IMR-90 (cell line): Measurements from ENCODE around the gene PRPF8. TPM values are rescaled to one million over a fixed set of nuclear protein-coding genes. Genes with fewer than 3 reads are reported as not detected.

Source experiments
- ATAC-seq: fragments of 200-7000 bp; cut with Tn5 transposase; 2 replicates; pipeline ENCODE4 v1.9.1; 2020; ENCODE audit warnings: low read depth, mild to moderate bottlenecking, moderate library complexity
- BruUV-seq: library from RNA; stranded (reverse); fragments of 400-500 nt; replicated peaks from 2 replicates; lab custom pipeline; 2021; lab: Mats Ljungman, UMichigan
- CTCF ChIA-PET: fragments of 300-600 bp; formaldehyde crosslinking; extraction: SDS; loops from one replicate; lab custom pipeline; 2021; ENCODE audit warnings: antibody characterized with exemption; lab: Yijun Ruan, JAX
- POLR2A ChIA-PET: fragments of 300-600 bp; sonication (Branson Sonifier 250); formaldehyde crosslinking; loops from one replicate; lab custom pipeline; 2022; ENCODE audit warnings: antibody characterized with exemption; ENCODE audit not compliant: unreplicated experiment; lab: Charles Lee
- DNase-seq: peaks from one replicate; pipeline ENCODE4 v3.0.0; 2013
- H2AFZ ChIP-seq: replicated peaks from 2 replicates; pipeline ENCODE3; 2013; ENCODE audit warnings: low read length, mild to moderate bottlenecking; ENCODE audit not compliant: poor library complexity
- H2AK5ac ChIP-seq: 2 replicates; pipeline ENCODE4 v1.6.1; 2013; ENCODE audit warnings: low read depth, low read length, inconsistent platforms
- H2AK9ac ChIP-seq: replicated peaks from 2 replicates; pipeline ENCODE3; 2013; ENCODE audit warnings: mild to moderate bottlenecking, low read depth, low read length, moderate library complexity; ENCODE audit not compliant: poor library complexity
- H2BK120ac ChIP-seq: 2 replicates; pipeline ENCODE4 v1.6.1; 2013; ENCODE audit warnings: low read depth, low read length, inconsistent platforms
- H2BK15ac ChIP-seq: 3 replicates; pipeline ENCODE4 v1.6.1; 2013; ENCODE audit warnings: low read depth, low read length, inconsistent platforms
- H2BK20ac ChIP-seq: 2 replicates; pipeline ENCODE4 v1.6.1; 2013; ENCODE audit warnings: low read depth, mild to moderate bottlenecking, inconsistent platforms, low read length, moderate library complexity
- H2BK5ac ChIP-seq: 2 replicates; pipeline ENCODE4 v1.6.1; 2013; ENCODE audit warnings: mild to moderate bottlenecking, low read depth, low read length, inconsistent platforms; ENCODE audit not compliant: poor library complexity, severe bottlenecking
- H3K14ac ChIP-seq: replicated peaks from 2 replicates; pipeline ENCODE4 v1.6.1; 2013; ENCODE audit warnings: low read depth, low read length, inconsistent platforms
- H3K18ac ChIP-seq: 2 replicates; pipeline ENCODE4 v1.6.1; 2013; ENCODE audit warnings: low read depth, low read length, control low read depth
- H3K23ac ChIP-seq: 2 replicates; pipeline ENCODE4 v1.6.1; 2013; ENCODE audit warnings: low read depth, low read length, inconsistent platforms
- H3K27ac ChIP-seq: 2 replicates; pipeline ENCODE4 v1.5.1; 2013; ENCODE audit warnings: mild to moderate bottlenecking, control low read depth, low read length; ENCODE audit not compliant: insufficient read depth
- H3K27me3 ChIP-seq: 2 replicates; pipeline ENCODE4 v1.6.1; 2013; ENCODE audit warnings: low read length; ENCODE audit not compliant: control insufficient read depth, insufficient read depth
- H3K36me3 ChIP-seq: 2 replicates; pipeline ENCODE4 v1.6.1; 2013; ENCODE audit warnings: low read length, mixed read lengths; ENCODE audit not compliant: control insufficient read depth, insufficient read depth
- H3K4ac ChIP-seq: 2 replicates; pipeline ENCODE4 v1.6.1; 2013; ENCODE audit warnings: low read depth, low read length, inconsistent platforms
- H3K4me1 ChIP-seq: 2 replicates; pipeline ENCODE4 v1.6.1; 2013; ENCODE audit warnings: low read length, mixed read lengths; ENCODE audit not compliant: control insufficient read depth, insufficient read depth
- H3K4me2 ChIP-seq: 2 replicates; pipeline ENCODE4 v1.6.1; 2013; ENCODE audit warnings: low read depth, mild to moderate bottlenecking, control low read depth, low read length, moderate library complexity
- H3K4me3 ChIP-seq: 2 replicates; pipeline ENCODE4 v1.5.1; 2013; ENCODE audit warnings: low read depth, mild to moderate bottlenecking, control low read depth, low read length, moderate library complexity; ENCODE audit not compliant: insufficient read depth
- H3K56ac ChIP-seq: 2 replicates; pipeline ENCODE4 v1.6.1; 2013; ENCODE audit warnings: low read length, inconsistent platforms; ENCODE audit not compliant: insufficient read depth; ENCODE audit errors: extremely low read depth
- H3K79me1 ChIP-seq, 2 experiments: 2 replicates each; pipeline ENCODE4 v1.6.1; 2013; ENCODE audit warnings: low read length in 2 of 2, inconsistent platforms in 1 of 2, low read depth in 1 of 2
- H3K9ac ChIP-seq: 2 replicates; pipeline ENCODE4 v1.6.1; 2013; ENCODE audit warnings: low read depth, low read length, control low read depth
- H3K9me1 ChIP-seq: 2 replicates; pipeline ENCODE4 v1.6.1; 2013; ENCODE audit warnings: low read length, inconsistent platforms; ENCODE audit not compliant: insufficient read depth
- H3K9me3 ChIP-seq: 2 replicates; pipeline ENCODE4 v1.6.1; 2013; ENCODE audit warnings: low read length; ENCODE audit not compliant: control insufficient read depth, insufficient read depth
- H4K20me1 ChIP-seq: 2 replicates; pipeline ENCODE4 v1.6.1; 2013; ENCODE audit warnings: low read length, inconsistent platforms; ENCODE audit not compliant: insufficient read depth
- H4K5ac ChIP-seq: 2 replicates; pipeline ENCODE4 v1.6.1; 2013; ENCODE audit warnings: mild to moderate bottlenecking, low read depth, low read length, control low read depth
- H4K8ac ChIP-seq, 2 experiments: 2 replicates each; pipeline ENCODE4 v1.6.1; 2013; ENCODE audit warnings: low read depth in 2 of 2, low read length in 2 of 2, control low read depth in 1 of 2, inconsistent platforms in 1 of 2
- H4K91ac ChIP-seq: 2 replicates; pipeline ENCODE4 v1.6.1; 2013; ENCODE audit warnings: low read depth, low read length, inconsistent platforms; ENCODE audit not compliant: insufficient read depth
- BHLHE40 ChIP-seq: fragments of 150-350 bp; IDR thresholded peaks from 2 replicates; pipeline ENCODE4 v1.6.1; 2016; ENCODE audit warnings: mild to moderate bottlenecking, low read depth, low read length
- CTCF ChIP-seq: conservative IDR thresholded peaks from 2 replicates; pipeline ENCODE4 v1.5.1; 2012; ENCODE audit warnings: mild to moderate bottlenecking, low read depth, low read length, improper control_type of control experiment
- ELK1 ChIP-seq: fragments of 150-350 bp; IDR thresholded peaks from 2 replicates; pipeline ENCODE4 v1.6.1; 2016; ENCODE audit warnings: low read depth, mild to moderate bottlenecking, low read length, moderate library complexity, borderline replicate concordance
- FOS ChIP-seq: fragments of 150-350 bp; IDR thresholded peaks from 2 replicates; pipeline ENCODE4 v1.6.1; 2016; ENCODE audit warnings: low read depth, low read length
- MAZ ChIP-seq: IDR thresholded peaks from 2 replicates; pipeline ENCODE4 v1.6.1; 2012; ENCODE audit warnings: low read depth, mild to moderate bottlenecking, low read length, improper control_type of control experiment, moderate library complexity, borderline replicate concordance
- MXI1 ChIP-seq: IDR thresholded peaks from 2 replicates; pipeline ENCODE4 v1.6.1; 2012; ENCODE audit warnings: low read depth, mild to moderate bottlenecking, low read length, moderate library complexity, borderline replicate concordance
- NFE2L2 ChIP-seq: fragments of 150-350 bp; IDR thresholded peaks from 2 replicates; pipeline ENCODE4 v1.6.1; 2016; ENCODE audit warnings: low read depth, mild to moderate bottlenecking, low read length
- RAD21 ChIP-seq: IDR thresholded peaks from 2 replicates; pipeline ENCODE4 v1.6.1; 2012; ENCODE audit warnings: low read length, improper control_type of control experiment
- RCOR1 ChIP-seq: IDR thresholded peaks from 2 replicates; pipeline ENCODE4 v1.6.1; 2012; ENCODE audit warnings: mild to moderate bottlenecking, low read length, improper control_type of control experiment; ENCODE audit not compliant: insufficient replicate concordance
- WGBS, 2 experiments: methylation state at CpG; one replicate each; pipeline versions ENCODE4 v1.1.5 to v1.1.7; 2013; ENCODE audit warnings: missing lambda C conversion rate in 2 of 2; ENCODE audit not compliant: insufficient read length in 1 of 2; ENCODE audit errors: extremely low coverage in 2 of 2; 5-methylcytosine and 5-hydroxymethylcytosine counted together
- dilution Hi-C: fragments of 300-500 bp; cut with HindIII; formaldehyde crosslinking; loops from one replicate; pipeline ENCODE4 v1.14.3; 2018; ENCODE audit warnings: low sequenced_read_pairs; ENCODE audit not compliant: unreplicated experiment
- in situ Hi-C: fragments of 300-500 bp; cut with MboI; formaldehyde crosslinking; loops from 3 replicates; pipeline ENCODE4 v1.14.3; 2019; ENCODE audit warnings: low sequenced_read_pairs, inconsistent platforms, mixed read lengths
- intact Hi-C: fragments of 100-400 bp; cut with micrococcal nuclease; formaldehyde crosslinking; loops from 2 replicates; pipeline ENCODE4 v1.10.0; 2022
- polyA plus RNA-seq, 3 experiments: library from polyadenylated mRNA; depleted of rRNA; stranded (reverse); fragments of >200 nt; gene quantifications; 2 replicates each; pipeline ENCODE4 v1.2.3, GENCODE V29; 2012; ENCODE audit warnings: low replicate concordance in 1 of 3
- total RNA-seq: library from RNA; depleted of rRNA; stranded (reverse); fragments of >200 nt; gene quantifications from 2 replicates; pipeline ENCODE4 v1.2.3, GENCODE V29; 2012

PRPF8 gene
- total and polyA plus RNA-seq, 2 of the 4 experiments (the other 2 are of a cell fraction) = 141 to 160 TPM

GRCh38 chr17:1731194-1731506 lies 46.5 kb upstream of the PRPF8 start:
- H4K91ac ChIP-seq = no peak overlapping the region
- no peaks in the 10 kb centered on the region for H4K20me1 ChIP-seq
- CTCF ChIA-PET = no interaction called here
- no peak overlapping the region for H3K4me3 ChIP-seq
- no peak for TF ChIP-seq MAZ
- TF ChIP-seq FOS = no peak
- TF ChIP-seq ELK1 = no peak
- no peak for TF ChIP-seq BHLHE40
- TF ChIP-seq NFE2L2 = no peak
- no peak for TF ChIP-seq CTCF
- TF ChIP-seq RCOR1 = no peak
- TF ChIP-seq RAD21 = no peak
- no peak for TF ChIP-seq MXI1
- H2AK9ac ChIP-seq = no peak overlapping the region
- H2BK20ac ChIP-seq = no peak overlapping the region
- H3K56ac ChIP-seq = no peak overlapping the region
- no peak overlapping the region for H2BK5ac ChIP-seq
- no peak overlapping the region for H2BK15ac ChIP-seq
- no peak overlapping the region for H3K9ac ChIP-seq
- H3K14ac ChIP-seq = no peak overlapping the region
- no peaks in the 10 kb centered on the region for H3K9me1 ChIP-seq
- H3K23ac ChIP-seq = no peak overlapping the region
- intact Hi-C loops (no loop called here), in situ Hi-C loops (no loop called here), dilution Hi-C loops (no loop called here)
- H3K4ac ChIP-seq = no peak overlapping the region
- no peak overlapping the region for H3K4me2 ChIP-seq
- no peak overlapping the region for H4K8ac ChIP-seq
- H3K9me3 ChIP-seq = no peaks in the 10 kb centered on the region
- no peak overlapping the region for H2AFZ ChIP-seq
- peaks cover under 1% of the 10 kb centered on the region for H3K4me1 ChIP-seq
- no TSS peak for BruUV-seq
- no peak overlapping the region for H4K5ac ChIP-seq
- H3K18ac ChIP-seq = no peak overlapping the region
- no peak overlapping the region for H2AK5ac ChIP-seq
- POLR2A ChIA-PET = no interaction called here
- peaks cover 32% of the 10 kb centered on the region; the same call in 1 of the 2 replicates for H3K36me3 ChIP-seq
- ATAC-seq (no peak; the same call in 1 of the 2 replicates), DNase-seq (no peak)
- H3K79me1 ChIP-seq = peaks cover 3 to 15% of the 10 kb centered on the region in 2 experiments
- H3K27me3 ChIP-seq = no peaks in the 10 kb centered on the region
- H2BK120ac ChIP-seq = no peak overlapping the region
- no CpG with 5 or more reads among the region's 10 CpGs for WGBS, 2 experiments
- H3K27ac ChIP-seq = no peak overlapping the region
